PC-3 (cell line): Measurements from ENCODE around the gene TIAM2.

ENCODE experiments used
- EZH2 ChIP-seq: fragments of 300-600 bp; sonication (generic); IDR thresholded peaks from one replicate; pipeline ENCODE4 v1.6.1; 2017; ENCODE audit warnings: antibody characterized with exemption, mild to moderate bottlenecking, low read length; ENCODE audit not compliant: unreplicated experiment
- TF ChIP-seq, protein P1 (sequence below): fragments of 300-600 bp; sonication (generic); conservative IDR thresholded peaks from 2 replicates; pipeline ENCODE4 v1.5.1; 2017; ENCODE audit warnings: antibody characterized with exemption, low read depth, mild to moderate bottlenecking, low read length

DNA sequence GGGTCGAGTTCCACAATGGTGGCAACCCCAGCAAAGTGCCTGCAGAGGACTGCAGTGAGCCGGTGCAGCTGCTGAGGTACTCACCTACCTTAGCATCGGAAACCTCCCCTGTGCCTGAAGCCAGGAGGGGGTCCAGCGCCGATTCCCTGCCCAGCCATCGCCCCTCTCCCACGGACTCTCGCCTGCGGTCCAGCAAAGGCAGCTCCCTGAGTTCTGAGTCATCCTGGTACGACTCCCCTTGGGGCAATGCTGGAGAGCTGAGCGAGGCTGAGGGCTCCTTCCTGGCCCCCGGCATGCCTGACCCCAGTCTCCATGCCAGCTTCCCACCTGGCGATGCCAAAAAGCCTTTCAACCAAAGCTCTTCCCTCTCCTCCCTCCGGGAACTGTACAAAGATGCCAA is 134.6 kb downstream of the TIAM2 start:
- TF ChIP-seq, protein P1, sequence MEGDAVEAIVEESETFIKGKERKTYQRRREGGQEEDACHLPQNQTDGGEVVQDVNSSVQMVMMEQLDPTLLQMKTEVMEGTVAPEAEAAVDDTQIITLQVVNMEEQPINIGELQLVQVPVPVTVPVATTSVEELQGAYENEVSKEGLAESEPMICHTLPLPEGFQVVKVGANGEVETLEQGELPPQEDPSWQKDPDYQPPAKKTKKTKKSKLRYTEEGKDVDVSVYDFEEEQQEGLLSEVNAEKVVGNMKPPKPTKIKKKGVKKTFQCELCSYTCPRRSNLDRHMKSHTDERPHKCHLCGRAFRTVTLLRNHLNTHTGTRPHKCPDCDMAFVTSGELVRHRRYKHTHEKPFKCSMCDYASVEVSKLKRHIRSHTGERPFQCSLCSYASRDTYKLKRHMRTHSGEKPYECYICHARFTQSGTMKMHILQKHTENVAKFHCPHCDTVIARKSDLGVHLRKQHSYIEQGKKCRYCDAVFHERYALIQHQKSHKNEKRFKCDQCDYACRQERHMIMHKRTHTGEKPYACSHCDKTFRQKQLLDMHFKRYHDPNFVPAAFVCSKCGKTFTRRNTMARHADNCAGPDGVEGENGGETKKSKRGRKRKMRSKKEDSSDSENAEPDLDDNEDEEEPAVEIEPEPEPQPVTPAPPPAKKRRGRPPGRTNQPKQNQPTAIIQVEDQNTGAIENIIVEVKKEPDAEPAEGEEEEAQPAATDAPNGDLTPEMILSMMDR: no peak
- TF ChIP-seq EZH2: no peak
